Ovary (tissue), 3 donors: Measurements from ENCODE around the gene SF1.

Source experiments
- POLR2A ChIP-seq: fragments of 450-650 bp; IDR thresholded peaks from one replicate; pipeline ENCODE4 v1.6.1; 2017; ENCODE audit warnings: antibody characterized with exemption, mild to moderate bottlenecking, moderate library complexity
- TF ChIP-seq, protein P1 (sequence below), 3 donors: fragments of 450-650 bp in 2 of 3; fragments of 200-600 bp in 1 of 3; IDR thresholded peaks; one replicate each; pipeline versions ENCODE4 v1.5.1 to v1.8.0; 2016 to 2022; ENCODE audit warnings: antibody characterized with exemption in 3 of 3, mild to moderate bottlenecking in 1 of 3
- donor health status: DM: no; HTN: no; CAD: no.

GRCh38 chr11:64719406-64719805 is 58.9 kb downstream of the SF1 start:
- TF ChIP-seq, protein P1, sequence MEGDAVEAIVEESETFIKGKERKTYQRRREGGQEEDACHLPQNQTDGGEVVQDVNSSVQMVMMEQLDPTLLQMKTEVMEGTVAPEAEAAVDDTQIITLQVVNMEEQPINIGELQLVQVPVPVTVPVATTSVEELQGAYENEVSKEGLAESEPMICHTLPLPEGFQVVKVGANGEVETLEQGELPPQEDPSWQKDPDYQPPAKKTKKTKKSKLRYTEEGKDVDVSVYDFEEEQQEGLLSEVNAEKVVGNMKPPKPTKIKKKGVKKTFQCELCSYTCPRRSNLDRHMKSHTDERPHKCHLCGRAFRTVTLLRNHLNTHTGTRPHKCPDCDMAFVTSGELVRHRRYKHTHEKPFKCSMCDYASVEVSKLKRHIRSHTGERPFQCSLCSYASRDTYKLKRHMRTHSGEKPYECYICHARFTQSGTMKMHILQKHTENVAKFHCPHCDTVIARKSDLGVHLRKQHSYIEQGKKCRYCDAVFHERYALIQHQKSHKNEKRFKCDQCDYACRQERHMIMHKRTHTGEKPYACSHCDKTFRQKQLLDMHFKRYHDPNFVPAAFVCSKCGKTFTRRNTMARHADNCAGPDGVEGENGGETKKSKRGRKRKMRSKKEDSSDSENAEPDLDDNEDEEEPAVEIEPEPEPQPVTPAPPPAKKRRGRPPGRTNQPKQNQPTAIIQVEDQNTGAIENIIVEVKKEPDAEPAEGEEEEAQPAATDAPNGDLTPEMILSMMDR (IDR thresholded peaks at IDR 0.05), result no peak
- no peak for TF ChIP-seq POLR2A
